HG03280 (cell line): ENCODE data around the gene OTOG.
"Not testable (repeated sequence)": the region's sequence is repeated elsewhere in the genome, so short reads cannot be mapped to it uniquely, and the experiment has no call there.

Experiments used
- ATAC-seq: cut with Tn5 transposase; IDR thresholded peaks from one replicate; pipeline ENCODE4 v1.9.1; 2021; ENCODE audit warnings: mild to moderate bottlenecking, moderate library complexity; ENCODE audit not compliant: unreplicated experiment

OTOG gene

GRCh38 chr11:17622711-17623110, 75.7 kb downstream of the OTOG start:
- not testable (repeated sequence) for ATAC-seq

DNA sequence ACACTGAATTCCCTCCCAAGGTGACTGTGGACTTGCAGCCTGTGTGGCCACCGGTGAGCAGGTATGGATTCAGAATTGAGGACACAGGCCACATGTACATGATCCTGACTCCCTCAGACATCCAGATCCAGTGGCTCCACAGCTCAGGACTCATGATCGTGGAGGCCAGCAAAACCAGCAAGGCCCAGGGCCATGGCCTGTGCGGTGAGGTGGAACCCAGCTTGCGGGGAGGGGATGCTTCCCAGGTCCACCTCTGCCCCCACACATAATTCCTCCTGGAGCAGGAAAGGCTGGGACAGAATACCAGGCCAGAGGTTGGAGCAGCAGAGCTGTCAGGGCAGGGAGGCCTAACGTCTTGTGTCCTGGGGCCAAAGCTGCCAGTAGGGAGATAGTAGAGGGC, 82.1 kb downstream of the OTOG start:
- no peak for ATAC-seq

GRCh38 chr11:17630936-17631335, 83.9 kb downstream of the OTOG start:
- no peak for ATAC-seq

DNA sequence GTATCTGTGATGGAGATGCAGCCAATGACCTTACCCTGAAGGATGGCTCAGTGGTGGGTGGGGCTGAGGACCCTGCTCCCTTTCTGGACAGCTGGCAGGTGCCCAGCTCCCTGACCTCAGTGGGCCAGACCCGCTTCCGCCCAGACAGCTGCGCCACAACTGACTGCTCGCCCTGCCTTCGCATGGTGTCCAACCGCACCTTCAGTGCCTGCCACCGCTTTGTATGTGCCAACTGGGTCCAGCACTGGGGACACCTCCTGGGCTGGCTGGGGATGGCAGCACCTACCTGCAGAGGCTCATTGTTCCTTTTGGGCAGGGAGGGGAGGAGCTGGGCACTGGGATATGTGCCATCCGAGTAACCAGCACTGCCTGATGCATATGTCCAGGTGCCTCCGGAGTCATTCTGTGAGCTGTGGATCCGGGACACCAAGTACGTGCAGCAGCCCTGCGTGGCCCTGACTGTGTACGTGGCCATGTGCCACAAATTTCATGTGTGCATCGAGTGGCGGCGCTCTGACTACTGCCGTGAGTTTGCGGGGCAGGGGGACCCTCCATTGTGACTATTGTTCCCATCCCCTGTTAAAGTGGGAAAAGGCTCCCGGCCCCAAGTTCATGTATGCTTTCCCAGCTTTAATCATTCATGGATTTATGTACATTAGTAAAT, 84.8 kb downstream of the OTOG start:
- no peak for ATAC-seq

DNA sequence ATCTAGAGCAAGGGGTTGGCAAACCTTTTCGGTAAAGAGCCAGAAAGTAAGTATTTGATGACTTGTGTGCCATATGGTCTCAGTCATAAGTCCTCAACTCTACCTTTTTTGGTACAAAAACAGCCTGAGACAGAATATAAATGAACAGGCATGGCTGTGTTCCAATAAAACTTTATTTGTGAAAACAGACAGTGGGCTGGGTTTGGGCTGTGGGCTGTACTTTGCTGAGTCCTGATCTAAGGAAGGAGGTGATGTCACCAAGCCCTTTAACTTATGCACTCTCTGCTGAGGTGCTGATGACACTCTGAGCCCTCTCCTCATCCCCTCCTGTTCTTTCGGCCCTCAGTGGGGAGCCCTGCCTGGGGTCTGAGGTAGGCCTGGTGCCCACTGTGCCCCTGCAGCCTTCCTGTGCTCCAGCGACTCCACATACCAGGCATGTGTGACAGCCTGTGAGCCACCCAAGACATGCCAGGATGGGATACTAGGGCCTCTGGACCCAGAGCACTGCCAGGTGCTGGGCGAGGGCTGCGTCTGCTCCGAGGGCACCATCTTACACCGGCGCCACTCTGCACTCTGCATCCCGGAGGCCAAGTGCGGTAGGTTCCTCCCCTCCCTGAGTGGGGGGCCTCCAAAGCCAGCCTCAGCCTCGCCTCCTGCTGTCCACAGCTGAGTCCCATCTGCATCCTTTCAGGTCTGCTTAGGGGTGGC, 86.4 kb downstream of the OTOG start:
- no peak for ATAC-seq

DNA sequence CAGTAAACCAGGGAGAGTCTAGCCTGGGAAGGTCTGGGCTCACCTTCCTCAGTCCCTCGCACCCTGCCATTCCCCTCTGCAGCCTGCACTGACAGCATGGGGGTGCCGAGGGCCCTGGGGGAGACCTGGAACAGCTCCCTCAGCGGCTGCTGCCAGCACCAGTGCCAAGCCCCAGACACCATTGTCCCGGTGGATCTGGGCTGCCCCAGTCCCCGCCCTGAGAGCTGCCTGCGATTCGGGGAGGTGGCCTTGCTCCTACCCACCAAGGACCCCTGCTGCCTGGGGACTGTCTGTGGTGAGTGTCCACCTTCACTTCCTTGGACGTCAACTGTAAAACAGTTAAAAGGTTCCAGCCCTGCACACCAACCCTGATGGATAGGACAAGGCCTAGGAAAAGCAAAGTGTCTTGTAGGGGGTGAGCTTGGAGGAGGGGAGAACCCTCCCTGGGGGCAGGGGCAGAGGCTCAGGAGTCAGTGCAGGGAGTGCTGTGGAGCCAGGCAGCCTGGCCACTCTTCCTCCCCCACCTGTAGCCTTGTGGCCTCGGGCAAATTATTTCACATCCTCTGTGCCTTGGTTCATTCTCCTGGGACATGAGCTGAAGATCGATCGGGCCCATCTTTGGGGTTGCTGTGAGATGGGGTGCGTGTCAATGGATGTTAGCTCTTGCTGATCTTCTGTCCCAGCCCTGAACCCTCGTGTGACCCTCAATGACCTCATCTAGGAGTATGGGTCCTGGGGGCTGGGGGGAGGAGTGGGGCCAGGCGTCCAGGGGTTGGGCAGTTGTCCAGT, 87.1 kb downstream of the OTOG start:
- ATAC-seq = no peak

DNA sequence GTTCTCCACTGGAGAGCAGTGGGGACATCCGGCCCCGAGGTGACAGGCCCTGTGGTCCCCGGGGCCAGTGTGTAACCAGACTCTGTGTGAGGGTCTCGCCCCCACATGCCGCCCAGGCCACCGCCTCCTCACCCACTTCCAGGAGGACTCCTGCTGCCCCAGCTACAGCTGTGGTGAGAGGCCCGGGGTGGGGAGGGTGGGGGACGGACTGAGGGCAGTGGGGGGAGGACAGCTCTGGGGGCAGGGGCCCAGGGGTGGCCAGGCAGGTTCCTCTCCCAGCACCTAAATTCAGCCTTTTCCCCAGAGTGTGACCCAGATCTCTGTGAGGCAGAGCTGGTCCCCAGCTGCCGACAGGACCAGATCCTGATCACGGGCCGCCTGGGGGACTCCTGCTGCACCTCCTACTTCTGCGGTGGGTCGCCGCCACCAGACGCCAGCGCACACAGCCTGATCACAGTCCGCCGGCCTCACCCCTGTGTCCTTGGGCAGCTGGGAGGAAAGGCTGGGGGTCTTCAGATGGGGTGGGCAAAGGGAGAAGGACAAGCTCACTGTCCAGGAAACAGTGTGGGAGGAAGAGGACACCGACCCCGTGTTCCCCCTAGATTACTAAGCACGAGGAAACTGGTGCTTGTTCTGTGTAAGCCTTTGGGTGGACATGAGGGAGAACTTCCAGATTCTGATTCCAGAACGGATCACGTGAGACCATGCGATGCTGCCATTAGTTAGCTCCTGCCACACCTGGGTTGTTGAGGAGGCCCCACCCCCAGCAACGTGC, 87.9 kb downstream of the OTOG start:
- ATAC-seq = no peak

GRCh38 chr11:17635551-17635938, 88.5 kb downstream of the OTOG start:
- ATAC-seq = no peak

DNA sequence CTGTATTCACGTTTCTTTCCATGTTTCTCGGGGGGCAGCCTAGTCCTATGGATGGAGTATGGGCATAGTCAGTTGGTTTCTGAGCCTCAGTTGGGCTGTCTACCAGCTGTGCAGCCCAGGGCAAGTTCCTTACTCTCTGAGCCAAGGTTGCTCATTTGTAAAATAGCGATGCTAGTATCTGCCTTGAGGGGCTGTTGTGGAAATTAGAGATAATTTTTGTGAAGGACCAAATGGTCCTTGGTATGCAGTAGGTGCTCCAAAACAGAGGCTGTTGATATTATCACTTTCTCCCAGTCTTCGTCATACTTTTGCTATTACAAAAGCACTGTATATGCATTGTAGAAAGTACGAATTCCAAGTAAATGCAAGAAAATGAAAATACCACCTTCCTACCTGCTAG, 89.7 kb downstream of the OTOG start:
- ATAC-seq = no peak

- ATAC-seq = no peak
Measured at GRCh38 chr11:17637901-17638300, 90.8 kb downstream of the OTOG start.

DNA sequence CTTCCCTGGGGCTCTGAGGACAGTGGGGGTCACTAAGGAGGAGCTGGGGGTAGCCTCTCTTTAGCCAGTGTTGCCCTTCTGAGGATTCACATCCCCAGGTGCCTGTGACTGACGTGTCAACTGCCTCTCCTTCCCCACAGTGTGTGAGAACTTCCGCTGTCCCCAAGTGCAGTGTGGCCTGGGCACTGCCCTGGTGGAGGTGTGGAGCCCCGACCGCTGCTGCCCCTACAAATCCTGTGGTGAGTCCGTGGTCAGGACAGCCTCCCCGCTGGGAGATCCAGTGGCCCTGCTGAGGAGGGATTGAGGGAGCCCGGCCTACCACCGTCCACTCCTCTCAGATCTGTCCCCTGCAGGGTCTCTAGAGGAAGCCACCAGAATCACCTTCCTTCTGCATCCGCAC, 91.3 kb downstream of the OTOG start:
- ATAC-seq = no peak

GRCh38 chr11:17639091-17639490, 92.0 kb downstream of the OTOG start:
- no peak for ATAC-seq

- no peak for ATAC-seq
Measured at GRCh38 chr11:17639781-17640180, 92.7 kb downstream of the OTOG start.

GRCh38 chr11:17640493-17641164, 93.6 kb downstream of the OTOG start:
- no peak for ATAC-seq

DNA sequence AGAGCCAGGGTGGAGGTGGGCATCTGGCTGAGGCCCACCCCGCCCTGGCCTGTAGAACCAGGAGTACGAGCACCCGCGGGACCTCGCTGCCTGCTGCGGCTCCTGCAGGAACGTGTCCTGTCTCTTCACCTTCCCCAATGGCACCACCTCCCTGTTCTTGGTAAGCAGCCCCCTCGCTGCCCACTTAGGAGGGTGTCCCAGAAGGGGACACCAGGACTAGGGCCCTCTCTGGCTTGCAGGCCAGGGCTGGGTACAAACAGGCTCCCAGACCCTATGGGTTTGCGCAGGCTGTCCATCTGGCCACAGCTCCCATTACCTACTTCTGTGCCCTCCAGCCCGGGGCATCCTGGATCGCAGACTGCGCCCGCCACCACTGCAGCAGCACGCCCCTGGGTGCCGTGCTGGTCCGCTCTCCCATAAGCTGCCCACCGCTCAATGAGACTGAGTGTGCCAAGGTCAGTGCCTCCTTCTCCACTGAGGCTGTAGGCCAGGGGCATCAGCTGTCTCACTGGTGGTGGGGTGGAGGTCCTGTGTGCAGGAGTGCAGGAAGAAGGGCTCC, 94.8 kb downstream of the OTOG start:
- no peak for ATAC-seq

- no peak for ATAC-seq
Measured at GRCh38 chr11:17642370-17642769, 95.3 kb downstream of the OTOG start.

- ATAC-seq = no peak
Measured at GRCh38 chr11:17642980-17643379, 95.9 kb downstream of the OTOG start.

GRCh38 chr11:17643506-17644405, 96.7 kb downstream of the OTOG start:
- ATAC-seq = no peak
